GM10248 (cell line): ENCODE results near the gene AUTS2.

Experiments
- CTCF ChIA-PET: fragments of 300-600 bp; sonication (Branson Sonifier 250); formaldehyde crosslinking; extraction: SDS; loops from one replicate; lab custom pipeline; 2021; ENCODE audit warnings: antibody characterized with exemption; lab: Yijun Ruan, JAX
- POLR2A ChIA-PET: fragments of 350-650 bp; sonication (Branson Sonifier 250); formaldehyde crosslinking; extraction: SDS; loops from one replicate; lab custom pipeline; 2020; ENCODE audit warnings: antibody characterized with exemption; lab: Yijun Ruan, JAX
- DNase-seq: peaks from one replicate; pipeline ENCODE4 v3.0.0; 2012; ENCODE audit errors: extremely low spot score
- TF ChIP-seq, protein P1 (sequence below): IDR thresholded peaks from 2 replicates; pipeline ENCODE4 v1.5.1; 2012; ENCODE audit warnings: mild to moderate bottlenecking, low read depth; ENCODE audit errors: extremely low read depth, missing control alignments, control extremely low read depth

AUTS2 gene

DNA sequence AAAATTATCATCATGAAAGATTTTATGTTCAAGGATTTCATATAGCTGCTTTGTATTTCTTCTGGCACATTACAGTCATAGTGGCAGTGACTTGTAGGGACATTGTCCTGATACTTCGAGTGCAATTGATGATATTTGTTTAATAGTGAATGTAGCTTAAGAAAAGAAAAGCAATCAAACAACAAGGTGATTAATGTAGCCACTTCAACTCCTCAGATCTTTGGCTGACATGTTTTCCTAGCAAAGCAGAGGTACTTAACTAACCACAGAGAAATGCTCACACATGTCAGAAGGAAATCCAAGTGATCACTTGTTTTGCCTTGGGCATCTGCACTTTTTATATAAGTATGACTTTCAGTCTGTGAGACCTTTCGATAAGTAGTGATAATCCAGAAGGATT is 470.3 kb downstream of the AUTS2 start:
- no peak for DNase-seq
- POLR2A ChIA-PET = no interaction called here
- CTCF ChIA-PET = interaction anchor here (1.4 kb wide), 1 partner anchor 8 kb away, joined by 4 read pairs; no protein-coding TSS in a partner anchor
- TF ChIP-seq, protein P1, sequence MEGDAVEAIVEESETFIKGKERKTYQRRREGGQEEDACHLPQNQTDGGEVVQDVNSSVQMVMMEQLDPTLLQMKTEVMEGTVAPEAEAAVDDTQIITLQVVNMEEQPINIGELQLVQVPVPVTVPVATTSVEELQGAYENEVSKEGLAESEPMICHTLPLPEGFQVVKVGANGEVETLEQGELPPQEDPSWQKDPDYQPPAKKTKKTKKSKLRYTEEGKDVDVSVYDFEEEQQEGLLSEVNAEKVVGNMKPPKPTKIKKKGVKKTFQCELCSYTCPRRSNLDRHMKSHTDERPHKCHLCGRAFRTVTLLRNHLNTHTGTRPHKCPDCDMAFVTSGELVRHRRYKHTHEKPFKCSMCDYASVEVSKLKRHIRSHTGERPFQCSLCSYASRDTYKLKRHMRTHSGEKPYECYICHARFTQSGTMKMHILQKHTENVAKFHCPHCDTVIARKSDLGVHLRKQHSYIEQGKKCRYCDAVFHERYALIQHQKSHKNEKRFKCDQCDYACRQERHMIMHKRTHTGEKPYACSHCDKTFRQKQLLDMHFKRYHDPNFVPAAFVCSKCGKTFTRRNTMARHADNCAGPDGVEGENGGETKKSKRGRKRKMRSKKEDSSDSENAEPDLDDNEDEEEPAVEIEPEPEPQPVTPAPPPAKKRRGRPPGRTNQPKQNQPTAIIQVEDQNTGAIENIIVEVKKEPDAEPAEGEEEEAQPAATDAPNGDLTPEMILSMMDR = no peak

DNA sequence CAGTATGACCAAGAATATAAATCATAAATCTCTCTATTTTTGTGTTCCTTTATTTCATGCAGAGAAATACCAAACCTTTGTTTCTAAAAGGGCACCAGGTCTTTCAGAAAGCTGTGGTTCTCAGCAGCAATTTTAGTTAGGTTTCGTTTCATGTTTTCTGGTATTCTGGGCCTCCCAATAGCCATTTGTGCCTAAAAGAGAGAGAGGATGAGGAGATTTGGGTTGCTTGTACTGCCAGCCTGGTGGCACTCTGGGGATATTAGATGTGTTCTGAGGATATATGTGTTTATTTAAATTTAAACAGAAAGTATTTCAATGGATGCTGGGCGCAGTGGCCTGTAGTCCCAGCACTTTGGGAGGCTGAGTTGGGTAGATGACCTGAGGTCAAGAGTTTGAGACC is 471.7 kb downstream of the AUTS2 start:
- TF ChIP-seq, protein P1 = no peak
- ChIA-PET CTCF (interaction anchor here (1.8 kb wide), 1 partner anchor 11 kb away, joined by 4 read pairs; no protein-coding TSS in a partner anchor), POLR2A (interaction anchor here (0.6 to 0.7 kb wide), 2 partner anchors 69 to 269 kb away, joined by 3 to 4 read pairs; no protein-coding TSS in a partner anchor)
- DNase-seq = no peak

DNA sequence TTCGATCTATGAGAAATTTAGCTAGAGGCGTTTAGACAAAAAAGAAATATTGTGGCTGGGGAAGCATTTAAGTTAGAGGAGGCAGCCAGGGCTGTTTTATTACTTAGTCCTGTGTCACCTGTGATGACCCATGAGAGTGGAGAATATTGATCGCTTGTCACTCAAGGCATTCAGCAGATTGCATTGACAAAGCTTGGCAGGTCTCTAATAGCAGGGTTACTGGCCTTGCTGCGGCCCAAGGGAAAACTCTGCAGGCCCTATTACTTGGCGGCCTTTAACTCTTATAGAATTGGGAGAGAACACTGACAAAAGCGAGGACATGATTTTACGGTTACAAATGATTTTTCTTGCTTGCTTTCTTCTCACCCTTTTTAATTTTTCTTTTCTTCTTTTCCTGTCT is 473.5 kb downstream of the AUTS2 start:
- no peak for DNase-seq
- TF ChIP-seq, protein P1 = no peak
- CTCF ChIA-PET = interaction anchor here (1.2 kb wide), 2 partner anchors 12 to 14 kb away, joined by 3 to 5 read pairs; no protein-coding TSS in a partner anchor
- POLR2A ChIA-PET = no interaction called here

DNA sequence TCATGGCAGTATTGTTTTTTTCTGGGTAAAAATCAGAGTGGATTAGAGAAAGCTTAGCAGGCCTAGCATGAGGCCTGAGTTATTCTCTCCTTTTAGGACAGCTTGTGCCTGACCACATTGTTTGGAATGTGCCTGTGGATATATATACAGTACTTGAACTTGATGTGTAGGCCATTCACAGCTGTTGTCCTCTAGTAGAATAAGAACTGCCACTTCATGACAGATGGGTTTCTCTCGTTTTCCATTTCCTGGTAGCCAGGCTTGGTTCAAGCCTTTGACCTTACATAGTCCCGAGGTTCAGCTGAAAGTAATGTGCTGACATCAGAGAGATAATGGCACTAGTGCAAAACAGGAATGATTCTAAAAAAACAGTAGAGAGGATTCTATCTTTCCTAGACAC is 473.9 kb downstream of the AUTS2 start:
- POLR2A ChIA-PET = no interaction called here
- DNase-seq = no peak
- CTCF ChIA-PET = interaction anchor here (1.2 kb wide), 1 partner anchor 15 kb away, joined by 5 read pairs; no protein-coding TSS in a partner anchor
- TF ChIP-seq, protein P1 = no peak

DNA sequence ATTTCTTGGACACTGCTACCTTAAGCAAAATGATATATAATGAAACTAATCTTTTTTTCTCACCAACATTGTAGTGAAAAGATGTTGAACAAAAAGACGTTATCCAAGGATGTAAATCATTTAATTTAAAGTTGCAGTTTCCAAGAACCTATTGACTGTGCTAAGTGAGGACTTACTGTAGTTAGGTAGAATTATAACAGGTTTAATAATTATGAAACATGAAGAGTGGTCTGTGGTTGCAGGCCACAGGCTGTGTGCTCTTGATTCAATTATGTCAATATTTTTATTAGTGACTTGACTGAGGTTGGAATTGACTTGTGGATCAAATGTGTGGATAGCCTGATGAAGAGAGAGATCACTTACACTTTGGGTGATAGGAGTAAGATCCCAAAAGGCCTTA is 478.1 kb downstream of the AUTS2 start:
- ChIA-PET CTCF (interaction anchor here (1.4 kb wide), 1 partner anchor 25 kb away, joined by 3 read pairs; no protein-coding TSS in a partner anchor), POLR2A (no interaction called here)
- TF ChIP-seq, protein P1 = no peak
- DNase-seq = no peak

DNA sequence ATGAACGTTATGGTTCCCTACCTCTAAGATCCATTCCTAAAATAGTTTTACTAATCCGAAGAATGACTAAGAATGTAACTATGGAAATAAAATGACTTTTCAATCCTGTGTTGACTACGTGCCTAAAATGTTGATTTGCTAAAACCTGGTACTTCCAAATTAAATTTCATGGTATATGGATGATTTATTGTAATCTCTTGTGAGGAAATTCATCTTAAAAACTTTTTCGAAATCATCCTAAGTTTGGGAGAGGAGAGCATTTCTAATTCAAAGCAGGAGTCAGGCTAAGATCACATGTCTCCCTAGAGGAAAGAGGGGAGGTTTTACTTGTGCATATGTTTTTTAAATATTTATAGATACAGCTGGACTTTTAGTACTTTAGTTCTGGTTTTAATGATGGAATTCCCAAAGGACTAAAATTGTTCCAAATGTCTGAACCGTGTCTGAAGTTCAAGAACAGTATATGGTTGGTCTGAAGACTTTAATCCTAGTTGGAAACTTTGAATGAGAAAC is 483.9 kb downstream of the AUTS2 start:
- ChIA-PET POLR2A (no interaction called here), CTCF (interaction anchor here (1.5 kb wide), 1 partner anchor 40 kb away, joined by 5 read pairs; no protein-coding TSS in a partner anchor)
- DNase-seq = no peak

More for the DNA sequence above, 483.9 kb downstream of the AUTS2 start:
- TF ChIP-seq, protein P1 = no peak
